Mucosa of stomach (tissue), 1 donor: Measurements from ENCODE around the gene HNF1A.
A peak's percentile ranks its signal among the peaks of the same experiment; 100 is the strongest.

Experiments used
- H3K27me3 ChIP-seq: one replicate; pipeline ENCODE4 v1.7.0; 2013; ENCODE audit warnings: mild to moderate bottlenecking, low read length; ENCODE audit not compliant: control insufficient read depth, insufficient read depth
- H3K36me3 ChIP-seq: one replicate; pipeline ENCODE4 v1.7.0; 2013; ENCODE audit warnings: low read length; ENCODE audit not compliant: control insufficient read depth, insufficient read depth
- H3K4me1 ChIP-seq: one replicate; pipeline ENCODE4 v1.7.0; 2013; ENCODE audit warnings: mild to moderate bottlenecking, low read length; ENCODE audit not compliant: control insufficient read depth, insufficient read depth
- H3K4me3 ChIP-seq: one replicate; pipeline ENCODE4 v1.7.0; 2013; ENCODE audit warnings: low read length
- H3K9ac ChIP-seq: one replicate; pipeline ENCODE4 v1.7.0; 2013; ENCODE audit warnings: mild to moderate bottlenecking, low read length, moderate library complexity
- H3K9me3 ChIP-seq: one replicate; pipeline ENCODE4 v1.7.0; 2013; ENCODE audit warnings: mild to moderate bottlenecking, low read length, moderate library complexity; ENCODE audit not compliant: control insufficient read depth
- donor health status: Pancreatic carcinoma.

The HNF1A gene

GRCh38 chr12:121005346-121005815 lies 27.0 kb downstream of the HNF1A start:
- H3K36me3 ChIP-seq: no peaks in the 10 kb centered on the region
- H3K9ac ChIP-seq: no peak overlapping the region
- no peak overlapping the region for H3K4me3 ChIP-seq
- peaks cover 9% of the 10 kb centered on the region for H3K4me1 ChIP-seq
- no peaks in the 10 kb centered on the region for H3K27me3 ChIP-seq
- no peaks in the 10 kb centered on the region for H3K9me3 ChIP-seq

- no peaks in the 10 kb centered on the region for H3K36me3 ChIP-seq
- H3K9me3 ChIP-seq: no peaks in the 10 kb centered on the region
- no peak overlapping the region for H3K4me3 ChIP-seq
- H3K9ac ChIP-seq: no peak overlapping the region
- H3K4me1 ChIP-seq: no peaks in the 10 kb centered on the region
- H3K27me3 ChIP-seq: no peaks in the 10 kb centered on the region
Measured at GRCh38 chr12:121008347-121009098, 30.2 kb downstream of the HNF1A start.

GRCh38 chr12:121009741-121010140 lies 31.4 kb downstream of the HNF1A start:
- Histone ChIP-seq H3K9me3 (no peaks in the 10 kb centered on the region), H3K27me3 (no peaks in the 10 kb centered on the region), H3K4me1 (no peaks in the 10 kb centered on the region), H3K4me3 (no peak overlapping the region), H3K9ac (no peak overlapping the region), H3K36me3 (no peaks in the 10 kb centered on the region)

GRCh38 chr12:121010860-121011259 lies 32.5 kb downstream of the HNF1A start:
- Histone ChIP-seq H3K4me3 (no peak overlapping the region), H3K36me3 (no peaks in the 10 kb centered on the region), H3K9me3 (no peaks in the 10 kb centered on the region), H3K4me1 (peaks cover 4% of the 10 kb centered on the region), H3K27me3 (no peaks in the 10 kb centered on the region), H3K9ac (no peak overlapping the region)

GRCh38 chr12:121011820-121012219 lies 33.5 kb downstream of the HNF1A start:
- H3K9ac ChIP-seq: no peak overlapping the region
- H3K27me3 ChIP-seq: no peaks in the 10 kb centered on the region
- H3K9me3 ChIP-seq: no peaks in the 10 kb centered on the region
- no peaks in the 10 kb centered on the region for H3K36me3 ChIP-seq
- H3K4me3 ChIP-seq: no peak overlapping the region
- peaks cover 5% of the 10 kb centered on the region for H3K4me1 ChIP-seq

- Histone ChIP-seq H3K4me3 (no peak overlapping the region), H3K4me1 (peaks cover 5% of the 10 kb centered on the region), H3K9me3 (no peaks in the 10 kb centered on the region), H3K36me3 (no peaks in the 10 kb centered on the region), H3K27me3 (no peaks in the 10 kb centered on the region), H3K9ac (no peak overlapping the region)
Measured at GRCh38 chr12:121013715-121014114, 35.4 kb downstream of the HNF1A start.

GRCh38 chr12:121015825-121016766 lies 37.8 kb downstream of the HNF1A start, which contains the start of gene C12orf43:
Gene C12orf43, minus strand, starts transcription at chr12:121016487. Its CDS starts 13 bp downstream, at chr12:121016474.
- no peaks in the 10 kb centered on the region for H3K9me3 ChIP-seq
- H3K27me3 ChIP-seq: no peaks in the 10 kb centered on the region
- no peaks in the 10 kb centered on the region for H3K36me3 ChIP-seq
- peaks cover 6% of the 10 kb centered on the region for H3K4me1 ChIP-seq
- H3K4me3 ChIP-seq: peak within 1 kb of the TSS; percentile 17
- peak within 1 kb of the TSS; percentile 46 for H3K9ac ChIP-seq

GRCh38 chr12:121017966-121018491 lies 39.7 kb downstream of the HNF1A start:
- Histone ChIP-seq H3K36me3 (no peaks in the 10 kb centered on the region), H3K4me3 (no peak overlapping the region), H3K9ac (no peak overlapping the region), H3K4me1 (peaks cover 23% of the 10 kb centered on the region), H3K9me3 (no peaks in the 10 kb centered on the region), H3K27me3 (no peaks in the 10 kb centered on the region)

GRCh38 chr12:121018860-121019617 lies 40.7 kb downstream of the HNF1A start:
- Histone ChIP-seq H3K36me3 (no peaks in the 10 kb centered on the region), H3K9me3 (no peaks in the 10 kb centered on the region), H3K4me3 (no peak overlapping the region), H3K4me1 (peaks cover 31% of the 10 kb centered on the region), H3K9ac (no peak overlapping the region), H3K27me3 (no peaks in the 10 kb centered on the region)

- Histone ChIP-seq H3K36me3 (no peaks in the 10 kb centered on the region), H3K4me1 (peaks cover 51% of the 10 kb centered on the region), H3K9me3 (no peaks in the 10 kb centered on the region), H3K4me3 (no peak overlapping the region), H3K27me3 (no peaks in the 10 kb centered on the region), H3K9ac (no peak overlapping the region)
Measured at GRCh38 chr12:121021754-121022153, 43.4 kb downstream of the HNF1A start.

- H3K9ac ChIP-seq: no peak overlapping the region
- no peaks in the 10 kb centered on the region for H3K9me3 ChIP-seq
- H3K4me3 ChIP-seq: no peak overlapping the region
- peaks cover 56% of the 10 kb centered on the region for H3K4me1 ChIP-seq
- no peaks in the 10 kb centered on the region for H3K27me3 ChIP-seq
- H3K36me3 ChIP-seq: no peaks in the 10 kb centered on the region
Measured at GRCh38 chr12:121022713-121023112, 44.4 kb downstream of the HNF1A start.
